ENCODE data around the gene GUCD1.

GUCD1 gene

GRCh38 chr22:24589518-24590030 is 34.6 kb upstream of the GUCD1 start:
- DNase-seq: no peak

GRCh38 chr22:24588757-24589481 is 34.0 kb upstream of the GUCD1 start:
- DNase-seq: no peak

DNA sequence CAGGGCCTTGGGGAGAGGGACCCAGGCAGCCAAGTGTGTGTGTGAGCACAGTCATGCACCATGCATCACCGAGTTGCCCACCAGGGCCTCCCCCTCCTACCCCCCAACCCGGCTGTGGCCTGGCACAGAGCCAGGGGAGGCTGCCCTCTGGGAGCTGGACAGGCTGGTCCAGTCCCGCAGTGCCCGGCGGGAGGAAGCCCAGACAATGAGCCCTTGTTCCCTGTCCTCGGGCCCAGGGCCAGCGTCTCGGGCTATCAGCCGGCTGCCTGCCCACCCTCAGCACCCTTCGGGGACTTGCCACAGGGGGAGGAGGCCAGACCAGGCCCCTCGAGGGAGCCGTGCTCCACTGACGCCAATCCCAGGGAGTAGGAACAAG is 33.4 kb upstream of the GUCD1 start:
- no peak for DNase-seq

DNA sequence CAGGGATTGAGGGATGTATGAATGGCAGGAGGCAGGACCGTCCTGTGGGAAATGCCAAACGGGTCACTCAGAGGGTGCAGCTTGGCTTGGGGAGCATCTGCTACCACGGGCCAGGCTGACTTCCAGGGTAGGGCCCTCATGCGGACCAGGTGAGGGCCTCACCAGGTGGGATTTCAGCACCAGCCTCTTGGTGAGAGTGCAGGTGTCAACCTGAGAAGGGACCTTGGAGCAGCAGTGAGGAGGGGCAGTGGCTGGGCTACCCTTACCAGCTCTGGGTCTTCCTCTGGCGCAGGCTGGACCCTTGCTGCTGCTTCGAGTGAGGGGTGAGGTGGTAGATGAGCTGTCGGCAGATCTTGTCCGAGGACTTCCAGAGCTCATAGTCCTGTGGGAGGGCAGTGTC is 33.0 kb upstream of the GUCD1 start:
- DNase-seq: no peak

DNA sequence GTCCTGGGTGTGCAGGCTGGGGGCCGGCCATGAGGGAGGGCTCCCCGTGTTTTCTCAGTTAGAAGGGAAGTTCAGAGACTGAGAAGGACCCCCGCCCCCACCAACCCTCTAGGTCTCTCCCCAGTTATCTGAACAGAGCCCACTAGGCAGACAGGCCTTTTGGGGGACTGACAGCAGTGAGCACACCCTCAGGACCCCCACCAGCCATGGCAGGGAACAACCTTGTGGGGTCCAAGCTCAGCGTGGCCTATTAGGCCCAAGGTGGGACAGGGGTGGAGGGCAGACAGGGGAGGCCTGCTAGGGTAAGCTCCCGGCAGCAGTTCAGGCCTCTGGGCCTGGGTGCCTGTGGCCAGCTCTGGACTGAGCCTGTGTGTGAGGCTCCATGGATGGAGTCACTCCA is 32.3 kb upstream of the GUCD1 start:
- DNase-seq: no peak

DNA sequence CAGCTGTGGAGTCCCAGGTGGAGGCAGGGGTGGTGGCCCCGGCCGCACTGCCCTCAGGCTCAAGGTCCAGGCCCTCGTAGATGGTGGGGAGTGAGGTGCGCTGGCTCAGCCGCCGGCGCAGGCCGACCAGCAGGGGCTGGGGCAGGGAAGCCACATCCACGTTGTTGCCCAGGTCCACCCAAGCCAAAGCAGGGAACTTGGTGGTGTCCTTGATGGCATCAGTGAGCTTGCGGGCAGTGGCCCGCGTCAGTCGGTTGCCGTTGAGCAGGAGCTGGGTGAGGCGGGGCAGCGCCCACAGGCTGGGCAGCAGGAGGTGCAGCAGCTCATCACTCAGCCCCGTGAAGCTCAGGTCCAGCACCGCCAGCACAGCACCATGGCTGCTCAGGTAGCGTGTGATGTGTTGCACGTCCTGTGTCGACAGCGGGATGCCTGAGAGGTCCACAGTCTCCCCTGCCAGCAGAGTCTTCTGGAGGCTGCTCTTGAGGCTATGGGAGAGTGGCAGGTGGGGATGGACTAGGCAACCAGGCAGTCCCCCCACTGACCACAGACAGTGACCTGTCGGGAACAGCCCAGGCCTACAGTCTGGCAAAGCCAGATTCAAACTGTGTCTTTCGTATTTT is 31.1 kb upstream of the GUCD1 start:
- no peak for DNase-seq

- no peak for DNase-seq
Observed at GRCh38 chr22:24585461-24585860, 30.5 kb upstream of the GUCD1 start.

DNA sequence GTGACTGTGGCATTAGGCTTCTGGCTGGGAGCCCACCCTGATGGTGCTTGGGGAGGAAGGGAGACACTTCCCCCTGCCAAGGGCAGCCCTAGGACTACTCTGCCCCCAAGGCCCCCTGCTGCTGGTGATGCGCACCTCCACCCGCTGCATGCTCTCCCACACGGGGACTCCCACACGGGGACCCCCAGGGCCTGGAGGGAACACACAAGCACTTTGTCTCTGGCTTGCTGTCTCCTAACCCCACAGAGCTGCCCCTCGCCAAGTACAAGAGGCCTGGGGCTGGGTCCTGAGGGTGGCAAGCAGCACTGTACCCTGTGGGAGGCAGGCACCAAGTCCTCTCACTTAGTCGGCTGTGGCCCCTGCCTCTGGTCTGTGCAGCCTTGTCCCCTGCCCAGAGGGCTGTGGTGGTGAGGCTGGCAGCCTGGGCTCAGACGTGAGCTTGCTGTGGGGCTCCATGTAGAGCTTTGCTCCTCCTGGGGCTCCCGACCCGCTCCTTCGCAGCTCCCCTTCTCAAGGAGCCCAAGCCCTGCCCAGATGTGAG is 30.0 kb upstream of the GUCD1 start:
- DNase-seq: no peak

- DNase-seq: no peak
Observed at GRCh38 chr22:24584166-24584790, 29.3 kb upstream of the GUCD1 start.

- DNase-seq: no peak
Observed at GRCh38 chr22:24583221-24584165, 28.6 kb upstream of the GUCD1 start.

DNA sequence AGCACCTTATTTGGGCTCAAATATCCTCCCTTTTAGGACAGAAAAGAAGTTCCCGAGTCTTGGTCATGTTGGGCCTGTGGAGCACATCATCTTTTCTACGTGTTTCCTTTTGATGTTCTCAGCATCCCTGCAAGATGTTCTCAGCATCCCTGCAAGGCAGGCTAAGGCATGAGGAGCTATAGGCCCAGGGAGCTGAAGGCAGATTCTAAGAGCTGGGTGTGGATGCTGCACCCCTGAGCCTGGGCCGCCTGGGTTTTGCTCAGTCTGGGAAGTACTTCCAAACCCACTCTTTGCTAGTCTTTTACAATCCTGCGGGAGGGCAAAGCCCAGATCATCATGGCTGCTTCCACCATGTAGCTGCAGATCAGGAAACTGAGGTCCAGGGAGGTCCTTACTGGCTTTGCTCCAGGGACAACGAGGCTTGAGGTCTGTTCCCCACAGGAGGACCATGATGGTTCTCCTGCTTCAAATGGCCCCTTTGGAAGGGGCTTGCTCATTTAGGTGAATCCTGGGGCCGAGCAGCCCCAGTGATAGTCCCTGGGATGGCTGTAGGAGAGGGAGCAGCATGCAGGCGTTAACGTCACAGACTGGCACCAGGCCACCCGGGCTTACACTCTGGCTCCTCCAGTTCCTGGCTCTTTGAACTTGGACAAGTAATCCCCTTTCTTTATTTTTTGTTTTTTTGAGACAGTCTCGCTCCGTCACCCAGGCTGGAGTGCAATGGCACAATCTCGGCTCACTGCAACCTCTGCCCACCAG is 27.3 kb upstream of the GUCD1 start:
- no peak for DNase-seq

DNA sequence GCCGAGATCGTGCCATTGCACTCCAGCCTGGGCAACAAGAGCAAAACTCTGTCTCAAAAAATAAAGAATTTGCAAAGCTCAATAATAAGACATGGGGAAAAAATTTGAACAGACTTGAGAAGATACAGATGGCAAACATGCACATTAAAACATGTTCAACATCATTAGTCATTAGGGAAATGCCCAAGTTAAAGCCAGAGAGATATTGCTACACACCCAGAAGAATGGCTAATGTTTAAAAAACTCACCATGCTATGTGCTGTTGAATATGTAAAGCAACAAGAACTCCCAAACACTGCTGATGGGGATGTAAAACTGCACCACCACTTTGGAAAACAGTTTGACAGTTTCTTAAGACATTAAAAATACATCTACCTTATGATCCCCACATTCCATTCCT is 25.3 kb upstream of the GUCD1 start:
- DNase-seq: no peak

DNA sequence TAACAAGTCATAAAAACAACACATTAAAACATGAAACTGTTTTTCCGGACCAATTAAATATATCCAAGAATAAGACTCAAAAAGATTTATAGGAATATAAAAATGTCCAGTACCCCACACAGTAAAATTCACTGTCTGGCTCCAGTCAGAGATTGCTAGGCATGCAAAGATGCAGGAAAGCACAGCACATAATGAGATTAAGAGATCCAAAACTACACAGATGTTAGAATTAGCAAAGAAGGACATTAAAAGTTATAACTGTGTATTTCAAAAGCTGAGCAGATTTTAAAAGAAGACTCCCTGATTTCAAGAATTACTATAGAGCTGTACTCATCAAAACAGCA is 24.3 kb upstream of the GUCD1 start:
- no peak for DNase-seq

- DNase-seq: no peak
Observed at GRCh38 chr22:24578355-24579257, 23.7 kb upstream of the GUCD1 start.

GRCh38 chr22:24576778-24577177 is 21.8 kb upstream of the GUCD1 start:
- no peak for DNase-seq

DNA sequence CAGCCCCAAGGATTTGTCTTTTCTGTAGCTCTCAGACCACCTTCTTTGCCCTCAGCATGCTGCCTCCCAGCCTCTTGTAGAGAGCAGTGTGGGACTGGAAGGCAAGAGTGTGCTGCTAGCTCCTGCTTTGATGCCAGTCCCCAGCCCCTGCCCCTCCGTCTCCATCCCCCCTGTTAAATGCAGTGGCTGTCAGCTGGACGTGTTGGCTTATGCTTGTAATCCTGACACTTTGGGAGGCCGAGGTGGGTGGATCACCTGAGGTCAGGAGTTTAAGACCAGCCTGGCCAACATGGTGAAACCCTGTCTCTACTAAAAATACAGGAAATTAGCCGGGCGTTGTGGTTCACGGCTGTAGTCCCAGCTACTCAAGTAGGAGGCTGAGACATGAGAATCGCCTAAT is 16.3 kb upstream of the GUCD1 start:
- no peak for DNase-seq

DNA sequence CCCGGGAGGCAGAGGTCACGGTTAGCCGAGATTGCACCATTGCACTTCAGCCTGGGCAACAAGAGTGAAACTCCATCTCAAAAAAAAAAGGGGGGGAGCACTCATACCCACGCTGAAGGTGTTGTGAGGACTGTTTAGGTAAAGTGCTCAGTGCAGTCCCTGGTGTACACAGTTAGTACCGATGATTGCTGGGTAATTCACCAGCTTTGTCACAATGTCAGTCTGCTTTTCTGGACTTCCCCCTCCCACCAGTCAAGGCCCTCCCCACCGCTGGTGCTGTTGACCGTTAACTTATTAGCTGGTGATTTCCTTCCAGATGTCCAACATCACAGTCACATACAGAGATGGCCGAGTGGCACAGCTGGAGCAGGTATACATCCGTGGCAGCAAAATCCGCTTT is 12.7 kb upstream of the GUCD1 start:
- no peak for DNase-seq

DNA sequence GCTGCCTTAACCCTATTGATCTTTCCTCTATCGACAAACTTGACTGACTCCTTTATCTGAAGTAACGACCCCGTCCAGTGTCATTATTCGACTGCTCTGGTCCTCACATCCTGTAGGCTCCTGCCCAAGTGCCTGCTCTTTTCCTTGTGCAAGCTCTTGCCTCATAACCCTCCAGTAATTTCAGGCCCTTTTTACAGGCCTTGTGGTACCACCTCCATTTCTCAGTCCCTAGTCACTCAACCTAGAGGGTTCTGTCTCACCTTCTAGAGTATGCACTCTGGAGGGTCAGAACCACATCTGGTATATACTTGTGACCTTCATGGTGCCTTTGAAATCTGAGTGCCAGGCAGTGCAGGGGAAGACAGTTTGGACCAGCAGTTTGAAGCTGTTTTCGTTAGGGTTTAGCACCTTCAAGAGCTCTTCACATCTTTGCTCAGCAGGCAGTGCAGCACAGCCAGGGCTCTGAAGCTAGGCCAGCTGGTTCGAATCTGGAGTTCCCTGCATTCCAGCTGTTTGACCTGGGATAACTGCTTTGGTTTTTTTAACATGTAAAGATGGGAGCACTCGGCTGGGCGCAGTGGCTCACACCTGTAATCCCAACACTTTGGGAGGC is 12.1 kb upstream of the GUCD1 start:
- DNase-seq: no peak

DNA sequence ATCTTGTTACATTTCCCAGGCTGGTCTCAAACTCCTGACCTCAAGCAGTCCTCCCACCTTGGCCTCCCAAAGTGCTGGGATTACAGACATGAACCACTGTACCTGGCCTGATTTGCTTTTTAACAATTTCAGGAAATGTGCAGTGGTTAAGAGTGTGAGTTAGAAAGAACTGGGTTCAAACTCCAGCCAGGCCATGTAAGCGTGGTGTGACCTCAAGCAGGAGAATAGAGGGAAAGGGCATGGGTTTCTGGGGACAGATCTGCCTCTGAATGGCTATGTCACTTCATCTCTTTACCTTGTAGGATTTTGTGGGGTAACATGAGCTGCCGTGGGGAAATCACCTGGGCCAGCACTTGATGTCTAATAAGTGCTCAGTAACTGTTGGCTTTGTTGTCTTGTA is 10.1 kb upstream of the GUCD1 start:
- DNase-seq: no peak

DNA sequence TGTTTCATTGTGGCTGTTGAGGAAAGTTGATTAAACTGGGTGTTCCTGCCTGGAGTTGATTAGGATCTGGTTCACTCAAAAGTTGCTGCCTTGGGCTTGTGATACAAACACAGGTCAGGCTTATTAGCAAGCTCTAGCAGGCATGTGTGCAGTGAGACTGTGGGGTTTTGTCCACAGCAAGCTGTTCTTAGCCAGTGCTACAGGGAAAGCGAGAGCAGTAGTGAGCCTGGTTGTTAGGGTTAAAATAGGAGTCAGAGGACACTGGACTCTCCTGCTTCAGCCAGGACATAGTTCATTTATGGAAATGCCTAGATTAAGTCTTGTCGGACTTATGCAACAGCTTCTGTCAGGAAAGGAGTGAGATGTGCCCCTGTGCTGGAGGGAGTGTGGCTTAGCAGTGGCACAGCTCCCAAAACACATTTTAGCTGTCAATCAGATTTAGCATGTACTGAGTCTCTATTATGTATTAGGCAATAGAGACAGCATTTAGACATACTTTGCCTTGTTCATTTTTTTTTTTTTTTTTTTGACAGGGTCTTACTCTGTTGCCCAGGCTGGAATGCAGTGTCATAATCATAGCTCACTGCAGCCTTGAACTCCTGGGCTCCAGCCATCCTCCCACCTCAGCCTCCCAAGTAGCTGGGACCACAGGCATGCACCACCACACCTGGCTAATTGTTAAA is 9.6 kb upstream of the GUCD1 start:
- DNase-seq: no peak
